GM12801 (cell line): ENCODE data around the gene TOE1.

Source experiments
- CTCF ChIP-seq: IDR thresholded peaks from one replicate; pipeline ENCODE4 v1.5.1; 2011; ENCODE audit warnings: control low read depth; ENCODE audit not compliant: insufficient read length; ENCODE audit errors: extremely low read depth

The TOE1 gene

GRCh38 chr1:45319761-45320160 is 20.2 kb upstream of the TOE1 start:
- no peak for TF ChIP-seq CTCF

GRCh38 chr1:45321444-45321843 is 18.5 kb upstream of the TOE1 start:
- TF ChIP-seq CTCF, result no peak

GRCh38 chr1:45322486-45323040 is 17.4 kb upstream of the TOE1 start:
- no peak for TF ChIP-seq CTCF

- no peak for TF ChIP-seq CTCF
Observed at GRCh38 chr1:45325851-45326506, 14.0 kb upstream of the TOE1 start.

- TF ChIP-seq CTCF, result no peak
Observed at GRCh38 chr1:45326627-45327623, 13.0 kb upstream of the TOE1 start, which contains the start of gene HPDL. TSS of gene HPDL (plus strand) at chr1:45326895. CDS start at chr1:45327149, 254 bp downstream.

GRCh38 chr1:45327644-45328515 is 12.1 kb upstream of the TOE1 start:
- no peak for TF ChIP-seq CTCF

GRCh38 chr1:45328680-45329079 is 11.3 kb upstream of the TOE1 start:
- TF ChIP-seq CTCF, result no peak
